Fibroblast of lung (primary cell): Measurements from ENCODE around the gene USF3.

Source experiments
- EZH2 ChIP-seq: IDR thresholded peaks from 2 replicates; pipeline ENCODE4 v1.5.1; 2012; ENCODE audit warnings: low read length, control low read depth, mild to moderate bottlenecking; ENCODE audit errors: missing control alignments
- TF ChIP-seq, protein P1 (sequence below), 2 donors: IDR thresholded peaks in 1 of 2; conservative IDR thresholded peaks in 1 of 2; 1 replicate in 1 of 2; 2 replicates in 1 of 2; pipeline ENCODE4 v1.5.1; 2011 to 2012; ENCODE audit warnings: low read length in 2 of 2, control low read depth in 1 of 2, inconsistent platforms in 1 of 2, low read depth in 1 of 2, mild to moderate bottlenecking in 1 of 2

DNA sequence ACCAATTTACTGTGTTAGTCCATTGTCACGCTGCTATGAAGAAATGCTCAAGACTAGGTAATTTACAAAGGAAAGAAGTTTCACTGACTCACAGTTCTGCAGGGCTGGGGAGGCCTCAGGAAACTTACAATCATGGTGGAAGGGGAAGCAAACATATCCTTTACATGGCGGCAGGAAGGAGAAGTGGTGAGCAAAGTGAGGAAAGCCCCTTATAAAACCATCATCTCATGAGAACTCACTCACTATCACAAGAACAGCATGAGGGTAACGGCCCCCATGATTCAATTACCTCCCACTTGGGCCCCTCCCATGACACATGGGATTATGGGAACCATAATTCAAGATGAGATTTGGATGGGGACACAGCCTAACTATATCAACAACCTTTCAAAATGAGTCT lies 20.2 kb downstream of the USF3 start:
- TF ChIP-seq, protein P1, sequence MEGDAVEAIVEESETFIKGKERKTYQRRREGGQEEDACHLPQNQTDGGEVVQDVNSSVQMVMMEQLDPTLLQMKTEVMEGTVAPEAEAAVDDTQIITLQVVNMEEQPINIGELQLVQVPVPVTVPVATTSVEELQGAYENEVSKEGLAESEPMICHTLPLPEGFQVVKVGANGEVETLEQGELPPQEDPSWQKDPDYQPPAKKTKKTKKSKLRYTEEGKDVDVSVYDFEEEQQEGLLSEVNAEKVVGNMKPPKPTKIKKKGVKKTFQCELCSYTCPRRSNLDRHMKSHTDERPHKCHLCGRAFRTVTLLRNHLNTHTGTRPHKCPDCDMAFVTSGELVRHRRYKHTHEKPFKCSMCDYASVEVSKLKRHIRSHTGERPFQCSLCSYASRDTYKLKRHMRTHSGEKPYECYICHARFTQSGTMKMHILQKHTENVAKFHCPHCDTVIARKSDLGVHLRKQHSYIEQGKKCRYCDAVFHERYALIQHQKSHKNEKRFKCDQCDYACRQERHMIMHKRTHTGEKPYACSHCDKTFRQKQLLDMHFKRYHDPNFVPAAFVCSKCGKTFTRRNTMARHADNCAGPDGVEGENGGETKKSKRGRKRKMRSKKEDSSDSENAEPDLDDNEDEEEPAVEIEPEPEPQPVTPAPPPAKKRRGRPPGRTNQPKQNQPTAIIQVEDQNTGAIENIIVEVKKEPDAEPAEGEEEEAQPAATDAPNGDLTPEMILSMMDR (conservative IDR thresholded peaks at IDR 0.05 in 1 of 2, IDR thresholded peaks at IDR 0.05 in 1 of 2; ENCODE audit: low read depth in 1 of 2, low read length in 2 of 2), result no peak
- TF ChIP-seq EZH2, result no peak
